ENCODE measurements around the gene ANKS1A.

The ANKS1A gene

DNA sequence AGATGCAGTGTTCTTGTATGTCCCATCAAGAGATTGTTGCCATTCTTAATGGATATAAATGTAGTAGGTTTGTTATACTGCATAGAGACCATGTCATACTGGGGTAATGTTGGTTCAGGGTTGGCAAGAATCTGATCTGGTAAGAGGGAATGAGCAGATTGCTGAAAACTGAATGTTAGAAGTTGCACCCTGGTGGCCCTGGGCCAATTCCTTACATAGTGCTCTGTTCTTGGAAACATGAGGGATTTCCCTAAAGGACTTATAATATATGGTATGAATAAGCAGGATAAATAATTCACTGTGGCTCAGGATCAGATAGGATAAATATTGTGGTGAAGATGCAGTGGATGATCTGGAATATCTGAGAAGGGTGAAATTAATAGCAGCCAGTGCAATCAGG is 70.2 kb downstream of the ANKS1A start:
- Histone ChIP-seq H3K9me3 (ENCODE audit: control insufficient read depth, low read length) (no peaks in the 10 kb centered on the region), H3K36me3 (ENCODE audit: control insufficient read depth, insufficient read depth, low read length) (no peaks in the 10 kb centered on the region), H3K4me1 (ENCODE audit: control insufficient read depth, insufficient read depth, low read length, poor library complexity, severe bottlenecking) (peaks cover 5% of the 10 kb centered on the region), H3K27ac (ENCODE audit: low read depth, low read length, severe bottlenecking) (no peak overlapping the region), H3K4me3 (ENCODE audit: extremely low read depth, insufficient read depth, low read length, poor library complexity, severe bottlenecking) (no peak overlapping the region)

DNA sequence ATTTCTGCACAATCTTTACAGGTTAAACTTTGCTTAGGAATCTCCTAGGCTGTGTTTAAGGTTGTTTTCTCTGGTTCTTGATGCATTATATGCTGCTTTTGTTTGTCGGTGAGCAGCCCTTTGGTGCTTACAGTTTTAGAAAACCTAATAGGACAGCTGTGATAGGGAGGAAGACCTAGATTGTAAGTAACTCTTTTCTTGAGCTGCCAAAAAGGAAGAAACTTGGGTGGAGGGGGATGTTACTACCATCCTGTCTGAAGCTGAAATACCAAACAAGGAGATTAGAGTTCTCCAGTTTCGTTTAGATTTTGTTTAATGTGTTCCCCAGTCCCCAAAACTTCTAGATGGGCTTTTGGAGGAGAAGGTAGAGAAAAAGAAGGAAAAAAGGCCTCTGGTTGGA is 72.0 kb downstream of the ANKS1A start:
- no peak overlapping the region for H3K4me3 ChIP-seq (ENCODE audit: extremely low read depth, insufficient read depth, low read length, poor library complexity, severe bottlenecking)
- H3K36me3 ChIP-seq (ENCODE audit: control insufficient read depth, insufficient read depth, low read length) = no peaks in the 10 kb centered on the region
- WGBS, 2 experiments (ENCODE audit: insufficient coverage in 2 of 2) = 100% methylated on average over 1 to 2 of the region's 2 CpGs
- H3K9me3 ChIP-seq (ENCODE audit: control insufficient read depth, low read length) = no peaks in the 10 kb centered on the region
- peak overlapping the region; percentile 41 for H3K27ac ChIP-seq (ENCODE audit: low read depth, low read length, severe bottlenecking)
- peaks cover 5% of the 10 kb centered on the region for H3K4me1 ChIP-seq (ENCODE audit: control insufficient read depth, insufficient read depth, low read length, poor library complexity, severe bottlenecking)

DNA sequence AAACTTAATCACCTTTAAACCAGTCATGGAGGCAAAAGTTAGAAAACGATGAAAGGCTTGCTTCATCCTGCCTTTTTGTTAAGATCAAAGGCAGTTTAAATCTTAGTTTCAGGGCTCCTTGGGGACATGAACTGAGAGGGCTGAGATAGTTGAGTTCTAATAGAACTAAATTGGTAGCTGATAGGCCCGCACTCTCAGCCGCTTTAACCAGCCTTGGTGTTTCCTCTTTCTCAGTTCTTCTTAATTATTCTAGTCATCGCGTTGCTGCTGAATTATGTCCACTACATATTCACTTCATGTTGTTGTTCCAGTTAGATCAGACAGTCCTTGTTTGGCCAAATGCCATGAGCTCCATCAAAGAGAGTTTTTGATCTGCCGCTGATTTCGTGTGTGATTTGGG is 72.5 kb downstream of the ANKS1A start:
- WGBS, 2 experiments (ENCODE audit: insufficient coverage in 2 of 2) = 95 to 100% methylated on average over 4 to 6 of the region's 7 CpGs
- Histone ChIP-seq H3K4me1 (ENCODE audit: control insufficient read depth, insufficient read depth, low read length, poor library complexity, severe bottlenecking) (peaks cover 5% of the 10 kb centered on the region), H3K36me3 (ENCODE audit: control insufficient read depth, insufficient read depth, low read length) (no peaks in the 10 kb centered on the region), H3K9me3 (ENCODE audit: control insufficient read depth, low read length) (no peaks in the 10 kb centered on the region), H3K27ac (ENCODE audit: low read depth, low read length, severe bottlenecking) (peak overlapping the region; percentile 41), H3K4me3 (ENCODE audit: extremely low read depth, insufficient read depth, low read length, poor library complexity, severe bottlenecking) (no peak overlapping the region)

DNA sequence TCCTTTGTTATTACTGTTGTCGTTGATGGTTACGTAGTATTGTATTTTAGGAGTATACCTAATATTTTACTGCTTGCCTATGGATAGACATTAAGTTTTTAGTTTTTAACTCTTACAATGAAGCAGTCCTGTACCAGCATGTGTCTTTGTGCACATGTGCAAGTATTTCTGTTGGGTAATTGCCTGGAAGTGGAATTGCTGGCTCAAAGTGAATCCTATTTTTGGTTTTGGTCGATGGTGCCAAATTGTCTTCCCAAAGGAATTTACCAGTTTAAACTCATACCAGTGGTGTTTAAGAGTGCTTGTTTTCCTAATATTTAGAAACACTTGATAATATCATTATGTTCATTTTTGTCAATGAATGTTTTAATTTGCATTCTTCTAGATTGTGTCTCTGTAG is 75.5 kb downstream of the ANKS1A start:
- Histone ChIP-seq H3K9me3 (ENCODE audit: control insufficient read depth, low read length) (no peaks in the 10 kb centered on the region), H3K4me3 (ENCODE audit: extremely low read depth, insufficient read depth, low read length, poor library complexity, severe bottlenecking) (no peak overlapping the region), H3K27ac (ENCODE audit: low read depth, low read length, severe bottlenecking) (no peak overlapping the region), H3K4me1 (ENCODE audit: control insufficient read depth, insufficient read depth, low read length, poor library complexity, severe bottlenecking) (peaks cover 5% of the 10 kb centered on the region), H3K36me3 (ENCODE audit: control insufficient read depth, insufficient read depth, low read length) (no peaks in the 10 kb centered on the region)
- no CpG with 5 or more reads among the region's 3 CpGs for WGBS, 2 experiments (ENCODE audit: insufficient coverage in 2 of 2)

DNA sequence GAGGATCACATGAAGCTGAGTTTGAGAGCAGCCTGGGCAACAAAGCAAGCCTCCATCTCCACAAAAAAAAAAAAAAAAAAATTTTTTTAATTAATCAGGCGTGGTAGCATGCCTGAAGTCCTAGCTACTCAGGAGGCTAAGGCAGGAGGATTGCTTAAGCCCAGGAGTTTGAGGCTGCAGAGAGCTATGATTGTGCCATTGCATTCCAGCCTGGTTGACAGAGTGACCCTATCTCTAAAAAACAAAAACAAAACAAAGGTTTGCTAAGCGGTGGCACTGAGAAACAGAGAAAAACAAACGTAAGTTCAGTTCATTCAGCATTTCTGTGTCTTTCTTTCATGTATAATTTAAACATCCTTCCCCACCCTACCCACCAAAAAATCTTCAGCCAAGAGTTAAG is 78.4 kb downstream of the ANKS1A start:
- H3K4me1 ChIP-seq (ENCODE audit: control insufficient read depth, insufficient read depth, low read length, poor library complexity, severe bottlenecking) = no peaks in the 10 kb centered on the region
- H3K36me3 ChIP-seq (ENCODE audit: control insufficient read depth, insufficient read depth, low read length) = peaks cover 8% of the 10 kb centered on the region
- 86% methylated on average over 2 to 3 of the region's 3 CpGs for WGBS, 2 experiments (ENCODE audit: insufficient coverage in 2 of 2)
- H3K27ac ChIP-seq (ENCODE audit: low read depth, low read length, severe bottlenecking) = no peak overlapping the region
- no peaks in the 10 kb centered on the region for H3K9me3 ChIP-seq (ENCODE audit: control insufficient read depth, low read length)
- H3K4me3 ChIP-seq (ENCODE audit: extremely low read depth, insufficient read depth, low read length, poor library complexity, severe bottlenecking) = no peak overlapping the region

DNA sequence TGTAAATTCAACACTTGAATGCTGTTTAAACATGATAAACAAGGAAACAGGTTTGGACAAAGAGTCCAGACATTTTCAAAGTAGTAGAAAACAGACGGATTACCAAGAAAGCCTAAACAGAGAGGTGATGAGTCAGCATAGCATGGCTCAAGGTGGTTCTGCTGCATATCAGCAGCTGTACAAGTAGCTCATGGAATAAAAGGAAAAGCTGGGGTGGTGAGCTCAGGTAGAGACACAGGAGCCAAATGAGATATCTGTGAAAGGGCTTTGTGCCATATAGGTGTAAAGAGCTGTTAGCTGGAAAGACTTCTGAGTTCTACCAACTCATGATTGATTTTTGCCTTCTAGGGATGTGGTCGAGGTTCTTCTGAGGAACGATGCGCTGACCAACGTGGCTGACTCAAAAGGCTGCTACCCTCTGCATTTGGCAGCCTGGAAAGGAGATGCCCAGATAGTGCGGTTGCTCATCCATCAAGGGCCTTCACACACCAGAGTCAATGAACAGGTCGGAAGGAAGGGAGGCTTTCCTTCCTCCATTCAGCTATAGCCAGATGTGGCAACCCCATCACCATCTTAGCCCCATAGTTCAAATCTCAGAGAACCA is 80.7 kb downstream of the ANKS1A start:
- WGBS, 2 experiments (ENCODE audit: insufficient coverage in 2 of 2) = 96% methylated on average over 7 of the region's 7 CpGs
- H3K4me1 ChIP-seq (ENCODE audit: control insufficient read depth, insufficient read depth, low read length, poor library complexity, severe bottlenecking) = no peaks in the 10 kb centered on the region
- peaks cover 8% of the 10 kb centered on the region for H3K36me3 ChIP-seq (ENCODE audit: control insufficient read depth, insufficient read depth, low read length)
- no peak overlapping the region for H3K27ac ChIP-seq (ENCODE audit: low read depth, low read length, severe bottlenecking)
- H3K4me3 ChIP-seq (ENCODE audit: extremely low read depth, insufficient read depth, low read length, poor library complexity, severe bottlenecking) = no peak overlapping the region
- no peaks in the 10 kb centered on the region for H3K9me3 ChIP-seq (ENCODE audit: control insufficient read depth, low read length)

DNA sequence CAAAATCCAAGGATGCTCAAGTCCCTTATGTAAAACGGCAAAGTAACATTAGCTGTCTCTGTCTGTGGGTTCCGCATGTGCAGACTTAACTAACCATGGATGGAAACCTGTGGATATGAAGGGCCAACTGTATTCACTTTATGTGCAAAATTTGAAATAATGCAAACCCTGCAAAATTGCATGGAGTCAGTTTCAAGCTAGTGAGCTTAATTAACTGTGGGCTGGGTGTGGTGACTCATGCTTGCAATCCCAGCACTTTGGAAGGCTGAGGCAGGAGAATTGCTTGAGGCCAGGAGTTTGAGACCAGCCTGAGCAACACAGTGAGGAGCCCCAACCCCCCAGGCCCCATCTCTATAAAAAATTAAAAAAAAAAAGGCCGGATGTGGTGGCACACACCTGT is 81.4 kb downstream of the ANKS1A start:
- no peak overlapping the region for H3K4me3 ChIP-seq (ENCODE audit: extremely low read depth, insufficient read depth, low read length, poor library complexity, severe bottlenecking)
- WGBS, 2 experiments (ENCODE audit: insufficient coverage in 2 of 2) = 96 to 100% methylated on average over 2 to 3 of the region's 3 CpGs

DNA sequence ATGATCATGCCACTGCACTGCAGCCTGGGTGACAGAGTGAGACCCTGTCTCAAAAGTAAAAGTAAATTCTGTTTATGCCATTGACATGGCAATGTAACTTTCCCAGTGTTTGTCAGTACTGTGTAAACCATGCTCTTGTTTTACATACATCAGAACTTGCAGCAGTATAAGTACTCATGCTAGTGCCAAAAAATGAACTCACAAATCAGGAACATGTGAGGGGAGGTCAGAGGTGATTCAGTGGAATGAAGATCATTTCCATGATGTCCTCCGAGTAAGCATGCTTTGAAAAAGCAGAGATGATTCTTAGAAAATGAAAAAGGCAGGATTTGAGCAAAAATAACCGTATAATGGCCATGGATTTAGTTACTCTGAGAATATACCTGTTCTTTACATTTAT is 81.9 kb downstream of the ANKS1A start:
- Histone ChIP-seq H3K4me3 (ENCODE audit: extremely low read depth, insufficient read depth, low read length, poor library complexity, severe bottlenecking) (no peak overlapping the region), H3K27ac (ENCODE audit: low read depth, low read length, severe bottlenecking) (no peak overlapping the region), H3K4me1 (ENCODE audit: control insufficient read depth, insufficient read depth, low read length, poor library complexity, severe bottlenecking) (no peaks in the 10 kb centered on the region), H3K9me3 (ENCODE audit: control insufficient read depth, low read length) (no peaks in the 10 kb centered on the region), H3K36me3 (ENCODE audit: control insufficient read depth, insufficient read depth, low read length) (peaks cover 8% of the 10 kb centered on the region)
- WGBS, 2 experiments (ENCODE audit: insufficient coverage in 2 of 2) = 83 to 100% methylated on average over 1 of the region's 2 CpGs

More for the DNA sequence above, 81.4 kb downstream of the ANKS1A start:
- H3K27ac ChIP-seq (ENCODE audit: low read depth, low read length, severe bottlenecking) = no peak overlapping the region
- H3K4me1 ChIP-seq (ENCODE audit: control insufficient read depth, insufficient read depth, low read length, poor library complexity, severe bottlenecking) = no peaks in the 10 kb centered on the region
- H3K36me3 ChIP-seq (ENCODE audit: control insufficient read depth, insufficient read depth, low read length) = peaks cover 8% of the 10 kb centered on the region
- H3K9me3 ChIP-seq (ENCODE audit: control insufficient read depth, low read length) = no peaks in the 10 kb centered on the region

DNA sequence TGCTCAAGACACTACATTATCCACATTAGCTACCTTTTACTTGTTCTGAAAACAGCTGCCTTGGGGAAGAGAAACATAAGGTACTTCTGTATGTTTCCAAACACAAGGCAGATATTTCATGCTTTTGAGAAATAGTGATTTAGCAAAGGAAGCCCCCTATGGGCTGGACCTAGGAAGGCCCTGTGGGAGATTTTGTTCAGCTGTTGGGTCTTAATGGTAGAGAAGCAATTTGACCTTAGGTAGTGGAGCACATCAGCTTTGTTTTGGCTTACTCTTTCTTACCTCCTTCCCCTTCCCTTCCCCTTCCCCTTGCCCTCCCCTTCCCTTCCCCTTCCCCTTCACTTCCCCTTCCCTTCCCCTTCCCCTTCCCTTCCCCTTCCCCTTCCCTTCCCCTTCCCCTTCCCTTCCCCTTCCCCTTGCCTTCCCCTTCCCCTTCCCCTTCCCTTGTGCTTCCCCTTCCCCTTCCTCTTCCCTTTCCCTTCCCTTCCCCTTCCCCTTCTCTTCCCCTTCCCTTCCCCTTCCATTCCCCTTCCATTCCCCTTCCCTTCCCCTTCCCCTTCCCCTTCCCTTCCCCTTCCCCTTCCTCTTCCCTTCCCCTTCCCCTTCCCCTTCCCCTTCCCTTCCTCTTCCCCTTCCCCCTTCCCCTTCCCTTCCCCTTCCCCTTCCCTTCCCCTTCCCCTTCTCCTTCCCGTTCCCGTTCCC is 84.6 kb downstream of the ANKS1A start:
- peaks cover 11% of the 10 kb centered on the region for H3K36me3 ChIP-seq (ENCODE audit: control insufficient read depth, insufficient read depth, low read length)
- H3K4me1 ChIP-seq (ENCODE audit: control insufficient read depth, insufficient read depth, low read length, poor library complexity, severe bottlenecking) = no peaks in the 10 kb centered on the region
- WGBS, 2 experiments (ENCODE audit: insufficient coverage in 2 of 2) = no CpG with 5 or more reads among the region's 2 CpGs
- no peak overlapping the region for H3K27ac ChIP-seq (ENCODE audit: low read depth, low read length, severe bottlenecking)
- no peaks in the 10 kb centered on the region for H3K9me3 ChIP-seq (ENCODE audit: control insufficient read depth, low read length)
- H3K4me3 ChIP-seq (ENCODE audit: extremely low read depth, insufficient read depth, low read length, poor library complexity, severe bottlenecking) = no peak overlapping the region

DNA sequence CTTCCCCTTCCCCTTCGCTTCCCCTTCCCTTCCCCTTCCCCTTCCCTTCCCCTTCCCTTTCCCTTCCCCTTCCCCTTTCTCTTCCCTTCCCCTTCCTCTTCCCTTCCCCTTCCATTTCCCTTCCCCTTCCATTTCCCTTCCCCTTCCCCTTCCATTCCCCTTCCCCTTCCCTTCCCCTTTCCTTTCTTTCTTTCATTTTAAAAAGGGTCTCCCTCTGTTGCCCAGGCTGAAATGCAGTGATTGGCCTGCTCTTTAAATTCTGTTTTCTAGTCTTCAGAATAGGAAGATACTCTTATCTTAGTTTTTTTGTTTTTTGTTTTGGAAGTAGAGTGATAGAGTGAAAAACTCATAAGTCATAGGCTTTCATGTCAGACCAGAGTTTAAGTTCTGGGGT is 85.2 kb downstream of the ANKS1A start:
- Histone ChIP-seq H3K36me3 (ENCODE audit: control insufficient read depth, insufficient read depth, low read length) (peaks cover 11% of the 10 kb centered on the region), H3K4me3 (ENCODE audit: extremely low read depth, insufficient read depth, low read length, poor library complexity, severe bottlenecking) (no peak overlapping the region), H3K4me1 (ENCODE audit: control insufficient read depth, insufficient read depth, low read length, poor library complexity, severe bottlenecking) (no peaks in the 10 kb centered on the region), H3K27ac (ENCODE audit: low read depth, low read length, severe bottlenecking) (no peak overlapping the region), H3K9me3 (ENCODE audit: control insufficient read depth, low read length) (no peaks in the 10 kb centered on the region)
- no CpG with 5 or more reads among the region's 1 CpG for WGBS, 2 experiments (ENCODE audit: insufficient coverage in 2 of 2)

DNA sequence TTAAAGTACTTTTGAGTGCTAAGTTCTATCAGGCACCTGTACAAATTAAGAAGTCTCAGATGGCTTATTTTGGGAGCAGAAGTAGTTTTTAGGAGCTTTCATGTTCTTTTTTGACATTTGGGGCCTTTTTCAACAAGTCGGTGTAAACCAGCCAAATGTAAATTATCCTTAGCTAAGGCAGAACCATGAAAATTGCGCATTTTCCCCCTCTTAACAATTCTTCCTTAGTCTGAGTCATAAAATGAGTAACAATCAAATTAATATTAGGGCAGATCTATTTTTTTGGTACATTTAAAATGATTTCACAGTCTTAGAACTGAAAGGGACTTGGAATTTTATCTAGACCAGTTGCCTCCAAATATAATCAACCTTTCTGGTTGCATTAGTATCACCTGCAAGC is 87.2 kb downstream of the ANKS1A start:
- no peak overlapping the region for H3K27ac ChIP-seq (ENCODE audit: low read depth, low read length, severe bottlenecking)
- H3K4me3 ChIP-seq (ENCODE audit: extremely low read depth, insufficient read depth, low read length, poor library complexity, severe bottlenecking) = no peak overlapping the region
- WGBS, 2 experiments (ENCODE audit: insufficient coverage in 2 of 2) = no CpG with 5 or more reads among the region's 2 CpGs
- no peaks in the 10 kb centered on the region for H3K9me3 ChIP-seq (ENCODE audit: control insufficient read depth, low read length)
- no peaks in the 10 kb centered on the region for H3K4me1 ChIP-seq (ENCODE audit: control insufficient read depth, insufficient read depth, low read length, poor library complexity, severe bottlenecking)
- peaks cover 5% of the 10 kb centered on the region for H3K36me3 ChIP-seq (ENCODE audit: control insufficient read depth, insufficient read depth, low read length)
